Progenitor cell of endocrine pancreas (in vitro differentiated cells): ENCODE results near the gene MAB21L1. TPM values are rescaled to one million over a fixed set of nuclear protein-coding genes. Genes with fewer than 3 reads are reported as not detected.

Experiments used
- DNase-seq: peaks from one replicate; pipeline ENCODE4 v3.0.0; 2021; ENCODE audit warnings: low spot score; ENCODE audit not compliant: unreplicated experiment
- H3K27ac Mint-ChIP-seq: 2 replicates; pipeline ENCODE4 v1.8.0; 2021; ENCODE audit warnings: mild to moderate bottlenecking, moderate library complexity, mixed read lengths
- H3K27me3 Mint-ChIP-seq: 2 replicates; pipeline ENCODE4 v1.8.0; 2021; ENCODE audit warnings: mixed read lengths
- H3K36me3 Mint-ChIP-seq: 2 replicates; pipeline ENCODE4 v1.8.0; 2022; ENCODE audit warnings: mixed read lengths; ENCODE audit not compliant: insufficient read depth
- H3K4me1 Mint-ChIP-seq: 2 replicates; pipeline ENCODE4 v1.8.0; 2021; ENCODE audit warnings: low read depth, mixed read lengths
- H3K4me3 Mint-ChIP-seq: 2 replicates; pipeline ENCODE4 v1.8.0; 2021; ENCODE audit warnings: low read depth, mild to moderate bottlenecking, moderate library complexity, mixed read lengths
- H3K9me3 Mint-ChIP-seq: 2 replicates; pipeline ENCODE4 v1.8.0; 2021; ENCODE audit warnings: low read depth, mixed read lengths
- CTCF ChIP-seq: fragments of 200-600 bp; sonication (generic); IDR thresholded peaks from one replicate; pipeline ENCODE4 v1.5.0; 2021; ENCODE audit warnings: antibody characterized with exemption, mild to moderate bottlenecking; ENCODE audit not compliant: unreplicated experiment
- total RNA-seq: library from RNA; stranded (reverse); gene quantifications from 2 replicates; pipeline ENCODE4 v1.2.1, GENCODE V29; 2021

The MAB21L1 gene
- total RNA-seq, 1 donor from 2014 or later, result 0.22 TPM

- no peak for TF ChIP-seq CTCF
- Mint-ChIP-seq H3K4me1 (peaks cover 3% of the 10 kb centered on the region), H3K36me3 (no peaks in the 10 kb centered on the region), H3K27me3 (peaks cover 9% of the 10 kb centered on the region), H3K27ac (no peak overlapping the region), H3K4me3 (no peak overlapping the region), H3K9me3 (no peaks in the 10 kb centered on the region)
- no peak for DNase-seq
Observed at GRCh38 chr13:35485424-35485823, 8.9 kb upstream of the MAB21L1 start.

- H3K4me1 Mint-ChIP-seq, result peaks cover 3% of the 10 kb centered on the region
- H3K27ac Mint-ChIP-seq, result no peak overlapping the region
Observed at GRCh38 chr13:35484384-35484783, 7.9 kb upstream of the MAB21L1 start.

GRCh38 chr13:35483761-35484160 is 7.3 kb upstream of the MAB21L1 start:
- H3K27ac Mint-ChIP-seq, result no peak overlapping the region
- peaks cover 26% of the 10 kb centered on the region for H3K27me3 Mint-ChIP-seq
- peaks cover 3% of the 10 kb centered on the region for H3K4me1 Mint-ChIP-seq
- no peak for TF ChIP-seq CTCF
- DNase-seq, result no peak
- no peak overlapping the region for H3K4me3 Mint-ChIP-seq
- no peaks in the 10 kb centered on the region for H3K9me3 Mint-ChIP-seq
- H3K36me3 Mint-ChIP-seq, result no peaks in the 10 kb centered on the region

More at GRCh38 chr13:35484384-35484783, 7.9 kb upstream of the MAB21L1 start:
- no peak for DNase-seq
- Mint-ChIP-seq H3K4me3 (no peak overlapping the region), H3K9me3 (no peaks in the 10 kb centered on the region), H3K27me3 (peaks cover 20% of the 10 kb centered on the region), H3K36me3 (no peaks in the 10 kb centered on the region)
- TF ChIP-seq CTCF, result no peak

- peaks cover 38% of the 10 kb centered on the region for H3K27me3 Mint-ChIP-seq
- H3K36me3 Mint-ChIP-seq, result no peaks in the 10 kb centered on the region
- H3K9me3 Mint-ChIP-seq, result no peaks in the 10 kb centered on the region
- H3K4me1 Mint-ChIP-seq, result peaks cover 4% of the 10 kb centered on the region
- DNase-seq, result no peak
- no peak overlapping the region for H3K27ac Mint-ChIP-seq
- H3K4me3 Mint-ChIP-seq, result no peak overlapping the region
- no peak for TF ChIP-seq CTCF
Observed at GRCh38 chr13:35482527-35482926, 6.0 kb upstream of the MAB21L1 start.

GRCh38 chr13:35481777-35482176 is 5.3 kb upstream of the MAB21L1 start:
- Mint-ChIP-seq H3K4me3 (no peak overlapping the region), H3K27ac (no peak overlapping the region), H3K36me3 (no peaks in the 10 kb centered on the region), H3K9me3 (no peaks in the 10 kb centered on the region), H3K4me1 (peaks cover 5% of the 10 kb centered on the region), H3K27me3 (peaks cover 46% of the 10 kb centered on the region)
- no peak for DNase-seq
- TF ChIP-seq CTCF, result no peak
